ENCODE results near the gene KLRF2.

KLRF2 gene

GRCh38 chr12:9881246-9881645, at the start of gene KLRF2:
KLRF2 (plus strand) TSS chr12:9881489; CDS start chr12:9881596, 107 bp downstream.
- H3K4me1 ChIP-seq (ENCODE audit: control insufficient read depth, insufficient read depth, low read length), result peaks cover 6% of the 10 kb centered on the region

DNA sequence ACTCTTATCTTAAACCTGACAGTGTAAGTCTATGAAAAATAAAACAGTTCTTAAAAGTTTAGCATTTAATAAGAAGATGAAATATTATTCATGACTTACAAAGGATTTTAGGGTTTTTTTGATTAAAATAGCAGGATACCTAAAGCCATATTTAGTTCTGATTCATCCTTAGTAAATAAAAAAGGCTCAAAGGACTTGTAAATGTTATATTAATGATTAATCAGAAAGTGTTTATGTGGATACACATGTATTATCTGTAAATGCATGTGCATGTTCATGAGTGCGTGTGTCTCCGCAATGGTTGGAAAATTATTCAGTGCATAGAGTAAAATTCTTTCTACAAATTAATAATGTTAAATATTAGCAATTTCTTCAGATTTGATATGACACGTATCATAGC, 49.6 kb upstream of the KLRF2 start:
- Histone ChIP-seq H3K36me3 (ENCODE audit: control insufficient read depth, insufficient read depth, low read length) (no peaks in the 10 kb centered on the region), H3K27me3 (ENCODE audit: control insufficient read depth, insufficient read depth, low read length) (no peaks in the 10 kb centered on the region)

More at GRCh38 chr12:9881246-9881645, at the start of gene KLRF2:
- Histone ChIP-seq H3K27me3 (ENCODE audit: control insufficient read depth, insufficient read depth, low read length) (no peaks in the 10 kb centered on the region), H3K36me3 (ENCODE audit: control insufficient read depth, insufficient read depth, low read length) (no peaks in the 10 kb centered on the region), H3K4me3 (ENCODE audit: low read depth, low read length) (no peak within 1 kb of the TSS), H3K9me3 (ENCODE audit: control insufficient read depth, insufficient read depth, low read length) (no peaks in the 10 kb centered on the region), H3K9ac (ENCODE audit: low read depth, low read length) (no peak within 1 kb of the TSS)

GRCh38 chr12:9843407-9843806, 37.9 kb upstream of the KLRF2 start:
- Histone ChIP-seq H3K36me3 (ENCODE audit: control insufficient read depth, insufficient read depth, low read length) (no peaks in the 10 kb centered on the region), H3K9ac (ENCODE audit: low read depth, low read length) (no peak overlapping the region)

More for the DNA sequence above, 49.6 kb upstream of the KLRF2 start:
- H3K9ac ChIP-seq (ENCODE audit: low read depth, low read length), result no peak overlapping the region
- H3K4me3 ChIP-seq (ENCODE audit: low read depth, low read length), result no peak overlapping the region
- no peaks in the 10 kb centered on the region for H3K4me1 ChIP-seq (ENCODE audit: control insufficient read depth, insufficient read depth, low read length)
- no peaks in the 10 kb centered on the region for H3K9me3 ChIP-seq (ENCODE audit: control insufficient read depth, insufficient read depth, low read length)

GRCh38 chr12:9848899-9849298, 32.4 kb upstream of the KLRF2 start:
- Histone ChIP-seq H3K9me3 (ENCODE audit: control insufficient read depth, insufficient read depth, low read length) (no peaks in the 10 kb centered on the region), H3K9ac (ENCODE audit: low read depth, low read length) (no peak overlapping the region), H3K4me3 (ENCODE audit: low read depth, low read length) (no peak overlapping the region), H3K27me3 (ENCODE audit: control insufficient read depth, insufficient read depth, low read length) (no peaks in the 10 kb centered on the region), H3K4me1 (ENCODE audit: control insufficient read depth, insufficient read depth, low read length) (no peaks in the 10 kb centered on the region), H3K36me3 (ENCODE audit: control insufficient read depth, insufficient read depth, low read length) (no peaks in the 10 kb centered on the region)

More at GRCh38 chr12:9843407-9843806, 37.9 kb upstream of the KLRF2 start:
- Histone ChIP-seq H3K9me3 (ENCODE audit: control insufficient read depth, insufficient read depth, low read length) (no peaks in the 10 kb centered on the region), H3K4me3 (ENCODE audit: low read depth, low read length) (no peak overlapping the region), H3K4me1 (ENCODE audit: control insufficient read depth, insufficient read depth, low read length) (no peaks in the 10 kb centered on the region), H3K27me3 (ENCODE audit: control insufficient read depth, insufficient read depth, low read length) (no peaks in the 10 kb centered on the region)

DNA sequence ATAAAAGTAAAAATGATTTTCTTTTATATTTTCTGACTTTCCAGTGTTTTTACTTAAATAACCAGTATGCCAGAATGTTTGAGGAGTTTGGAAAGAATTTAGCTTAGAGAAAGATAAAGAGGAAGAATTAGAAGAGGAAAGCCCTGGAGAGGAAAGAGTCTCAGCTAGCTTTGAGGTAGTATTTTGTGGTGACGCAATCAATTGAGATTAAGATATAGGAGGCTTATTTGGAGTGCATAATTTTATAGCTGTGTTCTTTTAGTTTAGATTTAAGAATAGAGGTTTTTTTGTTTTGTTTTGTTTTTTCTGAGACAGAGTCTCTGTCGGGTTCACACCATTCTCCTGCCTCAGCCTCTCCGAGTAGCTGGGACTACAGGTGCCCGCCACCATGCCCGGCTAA, 30.2 kb upstream of the KLRF2 start:
- Histone ChIP-seq H3K27me3 (ENCODE audit: control insufficient read depth, insufficient read depth, low read length) (no peaks in the 10 kb centered on the region), H3K9me3 (ENCODE audit: control insufficient read depth, insufficient read depth, low read length) (no peaks in the 10 kb centered on the region), H3K36me3 (ENCODE audit: control insufficient read depth, insufficient read depth, low read length) (no peaks in the 10 kb centered on the region), H3K4me1 (ENCODE audit: control insufficient read depth, insufficient read depth, low read length) (no peaks in the 10 kb centered on the region), H3K9ac (ENCODE audit: low read depth, low read length) (no peak overlapping the region), H3K4me3 (ENCODE audit: low read depth, low read length) (no peak overlapping the region)

GRCh38 chr12:9851927-9852326, 29.4 kb upstream of the KLRF2 start:
- no peaks in the 10 kb centered on the region for H3K4me1 ChIP-seq (ENCODE audit: control insufficient read depth, insufficient read depth, low read length)
- H3K9me3 ChIP-seq (ENCODE audit: control insufficient read depth, insufficient read depth, low read length), result no peaks in the 10 kb centered on the region
- no peaks in the 10 kb centered on the region for H3K36me3 ChIP-seq (ENCODE audit: control insufficient read depth, insufficient read depth, low read length)
- no peak overlapping the region for H3K9ac ChIP-seq (ENCODE audit: low read depth, low read length)
- no peak overlapping the region for H3K4me3 ChIP-seq (ENCODE audit: low read depth, low read length)
- no peaks in the 10 kb centered on the region for H3K27me3 ChIP-seq (ENCODE audit: control insufficient read depth, insufficient read depth, low read length)

- no peak overlapping the region for H3K4me3 ChIP-seq (ENCODE audit: low read depth, low read length)
Observed at GRCh38 chr12:9856151-9856550, 25.1 kb upstream of the KLRF2 start.

GRCh38 chr12:9856894-9857293, 24.4 kb upstream of the KLRF2 start:
- no peaks in the 10 kb centered on the region for H3K9me3 ChIP-seq (ENCODE audit: control insufficient read depth, insufficient read depth, low read length)
- no peak overlapping the region for H3K9ac ChIP-seq (ENCODE audit: low read depth, low read length)
- no peak overlapping the region for H3K4me3 ChIP-seq (ENCODE audit: low read depth, low read length)
- H3K36me3 ChIP-seq (ENCODE audit: control insufficient read depth, insufficient read depth, low read length), result no peaks in the 10 kb centered on the region
- no peaks in the 10 kb centered on the region for H3K27me3 ChIP-seq (ENCODE audit: control insufficient read depth, insufficient read depth, low read length)
- no peaks in the 10 kb centered on the region for H3K4me1 ChIP-seq (ENCODE audit: control insufficient read depth, insufficient read depth, low read length)

More at GRCh38 chr12:9856151-9856550, 25.1 kb upstream of the KLRF2 start:
- no peaks in the 10 kb centered on the region for H3K27me3 ChIP-seq (ENCODE audit: control insufficient read depth, insufficient read depth, low read length)
- no peaks in the 10 kb centered on the region for H3K9me3 ChIP-seq (ENCODE audit: control insufficient read depth, insufficient read depth, low read length)
- H3K36me3 ChIP-seq (ENCODE audit: control insufficient read depth, insufficient read depth, low read length), result no peaks in the 10 kb centered on the region
- no peaks in the 10 kb centered on the region for H3K4me1 ChIP-seq (ENCODE audit: control insufficient read depth, insufficient read depth, low read length)
- no peak overlapping the region for H3K9ac ChIP-seq (ENCODE audit: low read depth, low read length)

- no peaks in the 10 kb centered on the region for H3K9me3 ChIP-seq (ENCODE audit: control insufficient read depth, insufficient read depth, low read length)
- no peak overlapping the region for H3K9ac ChIP-seq (ENCODE audit: low read depth, low read length)
- H3K4me3 ChIP-seq (ENCODE audit: low read depth, low read length), result no peak overlapping the region
Observed at GRCh38 chr12:9858135-9858534, 23.2 kb upstream of the KLRF2 start.

GRCh38 chr12:9864913-9865675, 16.2 kb upstream of the KLRF2 start:
- H3K9ac ChIP-seq (ENCODE audit: low read depth, low read length), result no peak overlapping the region
- H3K4me1 ChIP-seq (ENCODE audit: control insufficient read depth, insufficient read depth, low read length), result peaks cover 9% of the 10 kb centered on the region
- H3K9me3 ChIP-seq (ENCODE audit: control insufficient read depth, insufficient read depth, low read length), result no peaks in the 10 kb centered on the region
- H3K36me3 ChIP-seq (ENCODE audit: control insufficient read depth, insufficient read depth, low read length), result no peaks in the 10 kb centered on the region
- no peaks in the 10 kb centered on the region for H3K27me3 ChIP-seq (ENCODE audit: control insufficient read depth, insufficient read depth, low read length)
- no peak overlapping the region for H3K4me3 ChIP-seq (ENCODE audit: low read depth, low read length)

More at GRCh38 chr12:9858135-9858534, 23.2 kb upstream of the KLRF2 start:
- Histone ChIP-seq H3K36me3 (ENCODE audit: control insufficient read depth, insufficient read depth, low read length) (no peaks in the 10 kb centered on the region), H3K4me1 (ENCODE audit: control insufficient read depth, insufficient read depth, low read length) (no peaks in the 10 kb centered on the region), H3K27me3 (ENCODE audit: control insufficient read depth, insufficient read depth, low read length) (no peaks in the 10 kb centered on the region)

GRCh38 chr12:9866860-9867269, 14.4 kb upstream of the KLRF2 start:
- Histone ChIP-seq H3K4me1 (ENCODE audit: control insufficient read depth, insufficient read depth, low read length) (peaks cover 9% of the 10 kb centered on the region), H3K27me3 (ENCODE audit: control insufficient read depth, insufficient read depth, low read length) (no peaks in the 10 kb centered on the region), H3K9ac (ENCODE audit: low read depth, low read length) (no peak overlapping the region), H3K9me3 (ENCODE audit: control insufficient read depth, insufficient read depth, low read length) (no peaks in the 10 kb centered on the region), H3K4me3 (ENCODE audit: low read depth, low read length) (no peak overlapping the region), H3K36me3 (ENCODE audit: control insufficient read depth, insufficient read depth, low read length) (no peaks in the 10 kb centered on the region)

- no peaks in the 10 kb centered on the region for H3K27me3 ChIP-seq (ENCODE audit: control insufficient read depth, insufficient read depth, low read length)
- peaks cover 9% of the 10 kb centered on the region for H3K4me1 ChIP-seq (ENCODE audit: control insufficient read depth, insufficient read depth, low read length)
- H3K36me3 ChIP-seq (ENCODE audit: control insufficient read depth, insufficient read depth, low read length), result no peaks in the 10 kb centered on the region
- H3K4me3 ChIP-seq (ENCODE audit: low read depth, low read length), result no peak overlapping the region
- no peak overlapping the region for H3K9ac ChIP-seq (ENCODE audit: low read depth, low read length)
- no peaks in the 10 kb centered on the region for H3K9me3 ChIP-seq (ENCODE audit: control insufficient read depth, insufficient read depth, low read length)
Observed at GRCh38 chr12:9867531-9867930, 13.8 kb upstream of the KLRF2 start.
